ENCODE data around the gene PLK1. TPM values are rescaled to one million over a fixed set of nuclear protein-coding genes. Genes with fewer than 3 reads are reported as not detected.
"Not testable (repeated sequence)": the region's sequence is repeated elsewhere in the genome, so short reads cannot be mapped to it uniquely, and the experiment has no call there.

PLK1 gene
- total RNA-seq, 2 experiments from 2014 or later, result 81.2 to 81.6 TPM

DNA sequence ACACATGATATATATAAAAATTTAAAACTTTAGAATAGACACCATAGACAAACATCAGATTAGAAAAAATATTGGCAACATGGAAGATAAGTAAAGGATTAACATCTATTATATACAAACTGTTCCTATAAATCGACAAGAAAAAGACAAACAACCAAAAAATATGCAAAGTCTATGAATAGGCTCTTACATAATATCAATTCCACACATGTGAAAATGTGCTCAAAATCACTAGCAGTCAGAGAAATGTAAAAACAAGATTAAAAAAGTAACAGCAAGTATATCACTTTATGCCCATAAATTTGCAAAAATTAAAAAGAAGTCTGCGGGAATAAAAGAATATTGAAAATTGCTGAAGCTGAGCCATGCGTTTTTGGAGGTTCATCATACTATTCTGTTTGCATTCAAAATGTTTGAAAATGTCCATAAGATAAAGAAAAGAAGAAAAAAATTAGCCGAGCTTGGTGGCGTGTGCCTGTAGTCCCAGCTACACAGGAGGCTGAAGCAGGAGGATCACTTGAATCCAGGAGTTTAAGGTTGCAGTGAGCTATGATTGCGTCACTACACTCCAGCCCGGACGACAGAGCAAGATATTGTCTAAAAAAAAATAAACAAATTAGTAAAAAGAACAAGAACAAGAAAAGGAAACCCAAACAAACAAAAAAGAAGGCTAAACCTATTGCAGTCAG lies 45.6 kb downstream of the PLK1 start:
- no peak for DNase-seq
- ChIA-PET CTCF (no interaction called here), POLR2A (no interaction called here)
- peaks cover 4% of the 10 kb centered on the region for H3K4me1 Mint-ChIP-seq (ENCODE audit: low read depth)
- H3K9me3 Mint-ChIP-seq, result peaks cover 10% of the 10 kb centered on the region
- intact Hi-C loops (cut with micrococcal nuclease), result no loop called here
- no peak overlapping the region for H3K4me3 Mint-ChIP-seq
- H3K36me3 Mint-ChIP-seq, result peaks cover 7% of the 10 kb centered on the region
- H3K27me3 Mint-ChIP-seq, result peaks cover 11% of the 10 kb centered on the region
- H3K27ac Mint-ChIP-seq, result no peak overlapping the region

GRCh38 chr16:23724785-23725131 lies 46.1 kb downstream of the PLK1 start:
- Mint-ChIP-seq H3K27me3 (peaks cover 11% of the 10 kb centered on the region), H3K9me3 (peaks cover 10% of the 10 kb centered on the region), H3K36me3 (peaks cover 7% of the 10 kb centered on the region), H3K27ac (no peak overlapping the region), H3K4me3 (no peak overlapping the region), H3K4me1 (ENCODE audit: low read depth) (peaks cover 4% of the 10 kb centered on the region)
- intact Hi-C loops (cut with micrococcal nuclease), result no loop called here
- ChIA-PET CTCF (interaction anchor here (1.4 kb wide), 1 partner anchor 12 kb away, joined by 3 read pairs; the partner anchor contains the start of gene ERN2), POLR2A (no interaction called here)
- no peak for DNase-seq

DNA sequence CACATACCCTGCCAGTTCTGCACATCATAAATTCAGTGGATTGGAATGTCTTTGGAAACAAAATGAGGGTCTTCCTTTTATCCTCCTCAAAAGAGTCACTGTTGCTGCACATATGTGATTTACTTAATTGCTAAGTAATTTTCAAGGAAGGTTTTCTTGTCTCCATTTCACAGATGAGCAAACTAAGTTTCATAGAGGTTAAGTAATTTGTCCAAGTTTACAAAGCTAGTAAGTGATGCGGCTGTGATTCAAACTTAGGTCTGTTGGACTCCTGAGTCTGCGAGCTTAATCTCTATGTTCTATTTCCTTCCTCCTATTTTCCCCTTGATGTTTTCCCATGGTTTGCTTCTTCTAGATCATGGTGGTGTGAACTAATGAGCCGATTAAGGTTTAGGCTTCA lies 48.0 kb downstream of the PLK1 start:
- intact Hi-C loops (cut with micrococcal nuclease), result no loop called here
- CTCF ChIA-PET, result interaction anchor here (1.0 to 2.5 kb wide), 6 partner anchors 8 to 778 kb away, joined by 3 to 8 read pairs (median 4); partner anchors contain the start of gene PLK1
- Mint-ChIP-seq H3K9me3 (peaks cover 10% of the 10 kb centered on the region), H3K4me1 (ENCODE audit: low read depth) (peaks cover 4% of the 10 kb centered on the region), H3K36me3 (peaks cover 7% of the 10 kb centered on the region), H3K27ac (no peak overlapping the region), H3K27me3 (peaks cover 9% of the 10 kb centered on the region), H3K4me3 (no peak overlapping the region)
- POLR2A ChIA-PET, result no interaction called here
- no peak for DNase-seq

DNA sequence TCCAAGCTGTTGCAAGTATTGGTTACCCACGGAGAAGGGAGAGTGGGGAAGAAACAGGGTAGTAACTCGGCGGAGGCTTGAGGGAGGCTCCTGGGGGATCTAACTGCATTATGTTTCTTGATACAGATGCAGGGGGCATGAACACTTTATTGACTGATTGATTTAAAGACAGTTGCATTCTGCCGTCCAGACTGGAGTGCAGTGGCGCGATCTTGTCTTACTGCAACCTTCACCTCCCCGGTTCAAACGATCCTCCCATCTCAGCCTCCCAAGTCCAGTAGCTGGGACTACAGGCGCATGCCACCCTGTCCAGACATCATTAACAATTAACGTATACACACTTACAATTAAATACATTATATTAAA lies 49.4 kb downstream of the PLK1 start:
- peaks cover 4% of the 10 kb centered on the region for H3K4me1 Mint-ChIP-seq (ENCODE audit: low read depth)
- intact Hi-C loops (cut with micrococcal nuclease), result no loop called here
- H3K27ac Mint-ChIP-seq, result no peak overlapping the region
- H3K27me3 Mint-ChIP-seq, result peaks cover 6% of the 10 kb centered on the region
- ChIA-PET CTCF (interaction anchor here (0.7 to 2.5 kb wide), 13 partner anchors 12 to 777 kb away, joined by 3 to 8 read pairs (median 3); partner anchors contain the start of gene PLK1), POLR2A (no interaction called here)
- no peak for DNase-seq
- H3K9me3 Mint-ChIP-seq, result peaks cover 3% of the 10 kb centered on the region
- H3K36me3 Mint-ChIP-seq, result peaks cover 2% of the 10 kb centered on the region
- H3K4me3 Mint-ChIP-seq, result no peak overlapping the region

GRCh38 chr16:23729503-23730424 lies 51.1 kb downstream of the PLK1 start:
- H3K4me1 Mint-ChIP-seq (ENCODE audit: low read depth), result peaks cover 6% of the 10 kb centered on the region
- no peak overlapping the region for H3K4me3 Mint-ChIP-seq
- H3K27me3 Mint-ChIP-seq, result peaks cover 1% of the 10 kb centered on the region
- intact Hi-C loops (cut with micrococcal nuclease), result no loop called here
- H3K36me3 Mint-ChIP-seq, result no peaks in the 10 kb centered on the region
- CTCF ChIA-PET, result interaction anchor here (0.6 kb wide), 1 partner anchor 57 kb away, joined by 3 read pairs; no protein-coding TSS in a partner anchor
- POLR2A ChIA-PET, result no interaction called here
- H3K27ac Mint-ChIP-seq, result no peak overlapping the region
- H3K9me3 Mint-ChIP-seq, result no peaks in the 10 kb centered on the region
- no peak for DNase-seq

DNA sequence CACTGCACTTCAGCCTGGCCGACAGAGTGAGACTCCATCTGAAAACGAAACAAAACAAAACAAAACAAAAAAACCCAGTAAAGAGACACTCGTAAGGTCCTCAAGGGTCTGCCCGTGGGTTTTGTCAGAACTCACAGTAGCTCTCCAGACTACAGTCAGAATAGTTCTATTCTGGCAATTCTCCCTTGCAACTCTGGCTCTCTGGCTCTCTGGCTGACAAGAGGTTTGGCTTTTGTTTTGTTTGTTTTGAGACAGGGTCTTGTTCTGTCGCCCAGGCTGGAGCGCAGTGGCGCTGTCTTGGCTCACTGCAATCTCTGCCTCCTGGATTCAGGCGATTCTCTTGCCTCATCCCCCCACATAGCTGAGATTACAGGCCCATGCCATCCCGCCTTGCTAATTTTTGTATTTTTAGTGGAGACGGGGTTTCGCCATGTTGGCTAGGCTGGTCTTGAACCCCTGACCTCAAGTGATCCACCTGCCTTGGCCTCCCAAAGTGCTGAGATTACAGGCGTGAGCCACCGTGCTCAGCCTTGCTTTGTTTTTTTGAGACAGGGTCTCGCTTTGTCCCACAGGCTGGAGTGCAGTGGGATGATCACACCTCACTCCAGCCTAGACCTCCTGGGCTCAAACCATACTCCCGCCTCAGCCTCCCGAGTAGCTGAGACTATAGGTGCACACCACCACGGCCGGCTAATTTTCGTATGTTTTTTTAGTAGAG lies 55.6 kb downstream of the PLK1 start:
- CTCF ChIA-PET, result interaction anchor here (0.7 to 2.2 kb wide), 6 partner anchors 8 to 308 kb away, joined by 3 to 6 read pairs (median 4); no protein-coding TSS in a partner anchor
- peaks cover 1% of the 10 kb centered on the region for H3K27me3 Mint-ChIP-seq
- POLR2A ChIA-PET, result no interaction called here
- no peak overlapping the region for H3K27ac Mint-ChIP-seq
- DNase-seq, result no peak
- peaks cover 6% of the 10 kb centered on the region for H3K4me1 Mint-ChIP-seq (ENCODE audit: low read depth)
- no peaks in the 10 kb centered on the region for H3K9me3 Mint-ChIP-seq
- intact Hi-C loops (cut with micrococcal nuclease), result no loop called here
- H3K4me3 Mint-ChIP-seq, result no peak overlapping the region
- H3K36me3 Mint-ChIP-seq, result no peaks in the 10 kb centered on the region

DNA sequence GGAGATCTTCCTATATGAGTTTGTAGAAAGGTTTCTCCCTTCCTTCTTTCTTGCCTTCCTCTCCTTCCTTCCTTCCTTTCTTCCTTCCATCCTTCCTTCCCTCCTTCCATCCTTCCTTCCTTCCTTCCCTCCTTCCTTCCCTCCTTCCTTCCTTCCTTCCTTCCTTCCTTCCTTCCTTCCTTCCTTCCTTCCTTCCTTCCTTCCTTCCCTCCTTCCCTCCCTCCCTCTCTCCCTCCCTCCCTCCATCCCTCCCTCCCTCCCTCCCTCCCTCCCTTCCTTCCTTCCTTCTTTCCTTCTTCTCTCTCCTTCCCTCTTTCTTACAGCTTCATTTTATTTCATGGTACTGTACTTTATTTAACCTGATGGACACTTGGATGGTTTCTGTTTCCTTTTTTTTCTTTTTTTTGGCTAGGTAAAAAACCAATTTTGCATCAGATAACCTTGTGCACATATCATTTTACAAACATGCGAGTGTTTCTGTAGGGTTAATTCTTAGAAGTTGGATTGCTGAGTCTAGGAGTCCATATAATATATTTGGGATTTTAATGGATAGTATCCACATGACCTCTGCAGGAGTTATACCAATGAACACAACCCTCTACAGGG lies 58.8 kb downstream of the PLK1 start:
- intact Hi-C loops (cut with micrococcal nuclease), result loop anchor here (5.0 kb wide), 1 partner anchor 765 kb away; no protein-coding TSS in a partner anchor
- H3K27me3 Mint-ChIP-seq; POLR2A ChIA-PET; H3K9me3 Mint-ChIP-seq; H3K4me3 Mint-ChIP-seq; DNase-seq; H3K27ac Mint-ChIP-seq; H3K4me1 Mint-ChIP-seq (ENCODE audit: low read depth); H3K36me3 Mint-ChIP-seq; CTCF ChIA-PET: not testable (repeated sequence)

DNA sequence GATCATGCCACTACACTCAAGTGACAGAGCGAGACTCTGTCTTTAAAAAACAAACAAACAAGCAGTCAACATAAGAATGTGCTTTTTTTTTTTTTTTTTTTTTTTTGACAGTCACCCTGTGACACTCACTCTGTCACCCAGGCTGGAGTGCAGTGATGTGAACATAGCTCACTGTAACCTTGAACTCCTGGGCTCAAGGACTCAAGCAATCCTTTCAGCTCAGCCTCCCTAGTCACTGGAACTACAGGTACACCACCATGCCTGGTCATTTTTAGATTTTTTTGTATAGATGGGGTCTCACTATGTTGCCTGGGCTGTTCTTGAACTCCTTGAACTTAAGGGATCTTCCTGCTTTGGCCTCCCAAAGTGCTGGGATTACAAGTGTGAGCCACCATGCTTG lies 60.8 kb downstream of the PLK1 start:
- no peak for DNase-seq
- ChIA-PET POLR2A (no interaction called here), CTCF (no interaction called here)
- H3K9me3 Mint-ChIP-seq, result no peaks in the 10 kb centered on the region
- peaks cover 8% of the 10 kb centered on the region for H3K27me3 Mint-ChIP-seq
- H3K27ac Mint-ChIP-seq, result no peak overlapping the region
- intact Hi-C loops (cut with micrococcal nuclease), result loop anchor here (5.0 kb wide), 1 partner anchor 763 kb away; no protein-coding TSS in a partner anchor
- H3K4me1 Mint-ChIP-seq (ENCODE audit: low read depth), result peaks cover 4% of the 10 kb centered on the region
- H3K36me3 Mint-ChIP-seq, result no peaks in the 10 kb centered on the region
- no peak overlapping the region for H3K4me3 Mint-ChIP-seq

Other genes with a start within 250 kb of the PLK1 start
- gene COG7, start 225.7 kb upstream of the PLK1 start, total RNA-seq, result 10 to 100 TPM; 17.0 to 18.1 TPM
- 10 to 100 TPM; 73.3 to 75.1 TPM for gene GGA2, start 168.4 kb upstream of the PLK1 start, total RNA-seq
- gene EARS2, start 121.5 kb upstream of the PLK1 start, total RNA-seq, result 10 to 100 TPM; 21.6 to 23.6 TPM
- gene UBFD1, start 121.2 kb upstream of the PLK1 start, total RNA-seq, result 10 to 100 TPM; 53.9 to 54.4 TPM
- gene NDUFAB1, start 82.6 kb upstream of the PLK1 start, total RNA-seq, result 100 to 1,000 TPM; 152 to 153 TPM
- gene PALB2, start 37.6 kb upstream of the PLK1 start, total RNA-seq, result 10 to 100 TPM; 20.3 to 20.8 TPM
- 10 to 100 TPM; 55.6 to 56.1 TPM for gene DCTN5, start 37.4 kb upstream of the PLK1 start, total RNA-seq
- gene ERN2, start 34.3 kb downstream of the PLK1 start, total RNA-seq, result not detected
- not detected for gene CHP2, start 76.1 kb downstream of the PLK1 start, total RNA-seq
- 10 to 100 TPM; 56.3 to 57.9 TPM for gene PRKCB, start 157.1 kb downstream of the PLK1 start, total RNA-seq